CD4-positive, alpha-beta T cell treated with Interferon gamma for 1 hour (primary cell): ENCODE data around the gene THYN1.

ENCODE experiments used
- DNase-seq: peaks from one replicate; pipeline ENCODE4 v3.0.0-alpha.2; 2020

The THYN1 gene

DNA sequence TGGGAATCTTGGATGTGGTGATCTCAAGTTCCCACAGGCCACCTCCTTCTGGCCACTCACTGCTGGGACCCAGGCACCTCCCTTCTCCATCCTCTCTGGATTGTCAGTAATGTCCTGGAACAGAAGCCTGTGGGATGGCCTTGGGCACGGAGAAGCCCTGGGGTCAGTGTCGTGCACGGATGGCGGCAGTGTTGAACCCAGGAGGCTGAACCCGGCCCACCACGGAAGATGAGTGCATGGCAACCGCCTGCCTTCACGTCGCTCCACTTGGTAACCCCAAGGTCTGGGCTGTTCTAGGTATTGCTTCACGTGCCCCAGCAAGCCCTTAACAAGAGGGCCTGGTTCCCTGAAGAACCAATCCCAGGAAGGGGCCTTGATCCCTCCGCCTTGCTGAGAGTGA lies 7.1 kb downstream of the THYN1 start:
- DNase-seq, result no peak

DNA sequence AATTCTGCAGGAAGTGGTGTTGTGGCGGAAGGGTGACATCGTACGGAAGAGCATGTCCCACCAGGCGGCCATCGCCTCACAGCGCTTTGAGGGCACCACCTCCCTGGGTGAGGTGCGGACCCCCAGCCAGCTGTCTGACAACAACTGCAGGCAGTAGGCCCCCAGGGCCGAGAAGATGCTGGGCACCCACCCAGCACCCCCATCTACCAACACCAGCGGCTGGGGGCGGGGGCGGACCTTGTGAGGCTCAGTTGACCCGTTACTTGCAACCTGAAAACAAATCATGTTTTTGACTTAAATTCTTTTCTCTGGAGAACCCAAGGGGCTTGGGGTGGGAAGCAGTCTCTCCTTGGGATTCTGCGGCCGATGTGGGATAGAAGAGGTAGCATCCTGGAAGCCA lies 7.7 kb downstream of the THYN1 start:
- no peak for DNase-seq

DNA sequence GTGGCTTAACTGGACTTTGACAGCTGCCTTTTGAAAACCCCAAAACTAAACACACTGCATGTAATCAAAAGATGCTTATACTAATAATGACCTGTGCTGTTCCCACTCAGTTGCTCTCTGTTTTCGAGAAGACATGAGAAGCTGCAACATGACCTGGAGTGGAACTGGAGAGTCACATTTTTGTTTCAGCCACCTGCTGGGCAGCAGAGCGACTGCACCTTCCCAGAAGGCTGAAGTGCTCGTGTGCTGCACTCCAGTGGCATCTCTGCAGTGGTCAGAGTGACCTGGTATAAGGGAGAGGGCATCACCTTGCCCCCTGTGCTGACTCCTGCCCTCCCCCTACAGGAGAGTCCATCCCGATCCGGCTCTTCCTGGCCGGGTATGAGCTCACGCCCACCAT lies 8.6 kb downstream of the THYN1 start:
- DNase-seq, result peak; percentile 14

DNA sequence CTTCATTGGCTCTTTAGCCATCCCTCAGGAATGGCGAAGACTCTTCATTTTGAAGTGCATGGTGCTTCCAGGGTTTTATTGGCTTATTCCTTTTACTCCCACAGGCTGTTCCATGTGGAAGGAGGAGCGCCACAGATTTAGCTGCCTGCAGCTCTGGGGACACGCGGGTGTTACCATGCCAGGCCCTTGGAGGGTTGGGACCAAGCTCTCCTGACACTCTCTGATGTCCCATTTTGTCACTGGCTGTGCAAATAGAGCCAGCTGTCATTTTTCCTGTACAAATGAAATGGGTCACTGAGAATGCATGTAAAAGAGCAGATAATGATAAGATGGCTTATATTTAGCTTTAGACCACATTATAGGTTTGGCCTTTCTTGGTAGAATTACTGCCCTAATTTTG lies 9.2 kb downstream of the THYN1 start:
- DNase-seq, result no peak

DNA sequence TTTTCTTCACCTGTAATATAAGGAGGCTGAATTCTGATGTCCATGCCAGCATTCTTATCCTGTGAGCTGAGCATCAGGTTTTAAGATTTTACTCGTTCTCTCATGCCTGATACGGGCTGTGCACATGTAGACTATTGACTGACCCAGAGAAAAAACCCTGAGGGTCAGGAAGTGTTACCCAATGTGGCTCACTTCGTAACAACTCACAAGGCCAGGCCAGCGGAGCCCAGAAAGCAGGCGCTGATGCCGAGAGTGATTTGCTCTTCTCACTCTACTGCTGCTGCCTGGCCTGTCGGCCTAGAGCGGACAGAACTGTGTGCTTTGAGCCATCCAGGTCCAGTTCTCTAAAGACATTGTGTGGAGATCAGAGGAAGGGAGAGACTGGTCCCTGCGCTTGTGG lies 10.8 kb downstream of the THYN1 start:
- DNase-seq, result no peak

DNA sequence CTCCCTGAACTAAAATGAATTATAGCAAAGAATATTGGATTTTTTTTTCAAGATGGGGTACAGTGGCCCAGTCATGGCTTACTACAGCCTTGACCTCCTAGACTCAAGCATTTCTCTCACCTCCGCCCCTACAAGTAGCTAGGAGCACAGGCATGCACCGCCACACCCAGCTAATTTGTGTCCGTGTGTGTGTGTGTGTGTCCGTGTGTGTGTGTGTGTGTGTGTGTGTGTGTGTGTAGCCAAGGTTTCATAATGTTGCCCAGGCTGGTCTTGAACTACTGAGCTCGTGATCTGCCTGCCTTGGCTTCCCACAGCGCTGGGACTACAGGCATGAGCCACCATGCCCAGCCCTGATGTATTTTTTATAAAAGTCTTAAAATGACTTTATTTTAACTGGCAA lies 12.6 kb downstream of the THYN1 start:
- no peak for DNase-seq

DNA sequence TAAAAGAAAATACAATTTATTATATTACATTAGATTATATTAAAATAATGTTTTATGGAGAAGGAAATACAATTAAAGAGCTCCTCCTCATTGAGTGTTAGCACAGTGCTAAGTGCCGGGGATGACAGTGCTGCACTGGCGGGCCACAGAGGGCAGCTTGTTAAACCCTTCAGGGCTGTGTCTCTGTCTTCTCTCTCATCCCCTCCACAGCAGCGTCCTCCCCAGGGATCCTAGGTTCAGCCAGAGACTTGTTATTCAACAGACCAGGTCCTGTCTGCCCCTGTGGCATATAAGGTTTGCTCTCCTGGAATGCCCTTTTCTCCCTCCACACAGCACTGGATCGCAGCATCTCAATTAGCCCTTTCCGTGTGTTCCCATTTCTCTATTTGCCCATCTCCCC lies 14.2 kb downstream of the THYN1 start:
- no peak for DNase-seq

DNA sequence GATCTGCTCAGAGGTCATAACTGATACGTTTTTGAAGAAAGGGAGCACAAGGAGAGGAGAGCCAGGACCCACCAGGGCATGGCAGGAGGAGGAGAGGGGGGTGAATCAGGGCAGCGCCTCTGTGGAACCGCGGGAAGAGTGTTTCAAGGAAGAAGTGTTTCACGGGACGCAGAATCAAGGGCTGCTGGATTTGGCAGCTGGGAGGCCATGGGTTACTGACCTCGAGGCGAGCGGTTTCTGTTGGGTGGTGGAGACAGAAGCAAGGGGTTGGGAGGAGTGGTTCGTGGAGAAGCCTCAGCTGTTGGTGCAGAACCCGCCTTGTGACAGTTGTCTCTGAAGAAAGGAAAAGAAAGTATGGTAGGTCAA lies 15.6 kb downstream of the THYN1 start:
- DNase-seq, result no peak

DNA sequence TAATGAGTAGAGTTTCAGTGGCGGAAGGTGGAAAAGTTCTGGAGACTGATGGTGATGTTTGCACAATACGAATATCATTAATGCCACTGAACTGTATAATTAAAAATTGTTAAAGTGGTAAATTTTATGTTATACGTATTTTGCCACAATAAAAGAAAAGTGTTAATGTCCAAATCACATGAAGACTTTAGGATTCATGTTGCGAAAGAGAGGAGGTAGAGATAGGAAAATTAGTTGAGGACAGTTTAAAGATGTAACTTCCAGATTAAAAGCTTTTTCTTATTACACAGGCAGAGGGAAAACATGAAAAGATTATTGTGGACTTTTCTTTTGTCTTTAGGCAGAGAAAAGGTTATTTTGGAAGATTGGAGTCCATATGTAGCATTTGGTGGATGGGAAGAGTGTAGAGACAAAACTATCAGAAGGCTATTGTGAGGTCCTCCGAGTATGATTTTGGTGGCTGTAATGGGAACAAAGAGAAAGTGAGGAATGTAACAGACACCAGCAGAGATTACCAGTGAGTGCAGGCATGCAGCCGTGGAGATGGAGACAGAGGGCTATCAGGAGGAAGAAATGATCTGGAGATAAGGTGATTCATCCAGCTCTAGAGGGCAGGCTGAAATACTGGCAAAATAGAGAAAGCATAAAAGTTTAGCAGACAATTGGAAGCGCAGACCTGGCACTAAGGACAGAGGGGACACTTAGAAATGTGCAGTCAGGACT lies 16.2 kb downstream of the THYN1 start:
- no peak for DNase-seq

DNA sequence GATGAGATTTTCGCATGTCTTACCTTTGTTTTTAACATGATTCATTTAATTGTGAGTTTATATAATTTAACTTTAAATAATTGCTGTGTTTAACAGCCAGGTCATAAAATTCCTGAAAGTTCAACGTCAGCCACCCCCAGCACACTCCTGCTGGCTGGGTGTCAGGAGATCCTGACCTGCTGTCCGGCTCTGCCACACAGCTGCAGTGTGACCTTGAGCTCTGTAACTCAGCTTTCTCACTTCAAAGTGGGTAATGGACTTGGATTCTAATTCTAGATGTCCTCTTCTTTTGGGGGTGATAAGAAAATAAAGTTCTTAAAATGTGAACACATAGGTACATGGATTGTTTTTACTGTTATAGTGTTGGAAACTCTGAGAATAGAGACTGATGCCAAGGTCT lies 17.8 kb downstream of the THYN1 start:
- DNase-seq, result no peak

DNA sequence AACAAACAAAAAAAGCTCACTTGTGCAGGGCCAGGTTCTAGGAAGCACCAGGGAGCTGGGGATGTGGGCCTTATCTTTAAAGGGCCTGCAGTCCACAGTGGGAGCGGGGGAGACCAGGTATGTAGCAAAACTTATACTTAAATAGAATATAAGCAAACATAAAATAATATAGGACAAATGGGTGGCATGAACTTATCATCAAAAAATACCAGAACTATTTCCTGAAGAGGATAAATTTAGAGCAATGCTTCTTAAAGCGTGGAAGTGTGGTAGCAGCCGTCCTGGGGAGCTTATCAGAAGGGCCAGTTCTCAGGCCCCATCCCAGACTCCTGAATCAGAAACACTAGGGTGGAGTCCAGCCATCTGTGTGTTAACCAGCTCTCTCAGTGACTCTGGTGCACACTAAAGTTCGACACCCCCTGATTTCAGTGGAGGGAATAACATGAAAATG lies 19.4 kb downstream of the THYN1 start:
- DNase-seq, result no peak

DNA sequence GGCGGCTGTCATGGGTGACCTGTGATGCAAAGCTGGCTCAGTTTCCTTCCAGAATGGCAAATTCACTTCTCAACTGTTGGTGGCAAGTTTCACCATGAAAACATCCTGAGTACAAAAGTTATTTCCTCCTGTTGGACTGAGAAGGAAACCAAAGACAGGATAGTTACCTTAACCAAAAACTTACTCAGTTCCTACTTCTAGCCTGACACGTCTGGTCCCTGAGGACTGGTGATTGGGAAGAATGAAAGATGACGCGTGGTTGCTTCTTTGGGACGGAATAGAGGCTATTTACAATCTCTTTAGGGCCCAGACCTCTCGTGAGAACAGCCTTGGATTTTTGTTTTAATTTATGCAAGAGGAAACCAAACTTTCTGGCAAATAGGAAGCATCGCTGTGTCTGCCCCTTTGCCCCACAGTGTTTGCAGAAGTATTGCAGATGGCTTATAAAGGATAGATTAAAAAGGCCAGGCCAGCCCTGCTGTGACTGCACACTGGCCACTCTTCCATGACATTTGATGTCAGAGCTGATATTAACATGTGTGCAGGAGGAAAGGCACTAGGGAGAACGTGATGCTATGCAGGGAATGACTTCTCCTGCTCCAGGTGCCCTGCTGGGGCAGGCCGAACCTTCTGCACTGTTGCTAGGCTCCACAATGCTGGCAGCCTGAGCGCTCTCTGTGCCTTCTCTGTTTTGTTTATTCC lies 21.0 kb downstream of the THYN1 start:
- DNase-seq, result no peak

DNA sequence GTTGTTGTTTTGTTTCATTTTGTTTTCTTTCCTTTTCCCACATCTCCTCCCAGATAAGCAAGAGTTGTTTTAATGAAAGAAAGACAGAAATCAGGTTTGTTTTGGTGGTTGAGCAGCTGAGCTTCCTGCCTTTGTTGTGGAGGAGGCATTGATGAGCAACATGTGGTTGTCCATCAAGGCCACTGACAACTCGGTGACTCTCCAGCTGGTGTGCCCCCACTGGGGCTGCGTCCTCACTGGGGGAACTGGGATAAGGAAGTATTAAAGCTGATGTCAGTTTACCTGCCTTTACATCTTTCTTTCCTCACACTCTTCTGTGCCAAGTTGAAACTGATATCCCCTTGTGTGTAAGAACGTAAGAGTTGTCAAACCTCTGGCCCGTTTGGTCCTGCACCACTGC lies 22.8 kb downstream of the THYN1 start:
- DNase-seq, result no peak

DNA sequence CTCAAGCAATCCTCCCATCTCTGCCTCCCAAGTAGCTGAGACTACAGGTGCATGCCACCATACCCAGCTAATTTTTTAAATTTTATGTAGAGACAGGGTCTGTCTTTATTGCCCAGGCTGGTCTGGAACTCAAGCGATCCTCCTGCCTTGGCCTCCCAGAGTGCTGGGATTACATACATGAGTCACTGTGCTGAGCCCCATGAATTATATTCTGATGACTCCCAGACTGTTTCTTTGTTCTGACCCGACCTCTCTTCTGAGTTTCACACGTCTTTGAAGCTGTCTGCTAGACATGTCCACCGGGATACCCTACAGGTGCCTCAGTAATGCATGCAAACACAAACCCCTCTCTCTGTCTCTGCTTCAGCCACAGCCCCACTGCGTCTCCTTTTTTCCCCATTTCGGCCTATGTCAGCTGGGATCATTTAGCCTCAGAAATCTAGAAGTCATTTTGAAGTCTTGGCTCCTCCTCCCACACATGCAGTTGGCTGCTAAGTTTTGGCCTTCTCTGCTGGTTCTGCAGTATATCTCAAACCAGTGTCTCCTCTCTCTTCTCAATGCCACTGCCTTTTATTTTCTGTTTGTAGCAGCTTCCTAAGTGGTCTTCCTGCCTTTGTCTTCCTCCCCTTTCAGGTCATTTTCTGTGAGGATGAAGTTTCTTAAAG lies 23.9 kb downstream of the THYN1 start:
- DNase-seq, result no peak

DNA sequence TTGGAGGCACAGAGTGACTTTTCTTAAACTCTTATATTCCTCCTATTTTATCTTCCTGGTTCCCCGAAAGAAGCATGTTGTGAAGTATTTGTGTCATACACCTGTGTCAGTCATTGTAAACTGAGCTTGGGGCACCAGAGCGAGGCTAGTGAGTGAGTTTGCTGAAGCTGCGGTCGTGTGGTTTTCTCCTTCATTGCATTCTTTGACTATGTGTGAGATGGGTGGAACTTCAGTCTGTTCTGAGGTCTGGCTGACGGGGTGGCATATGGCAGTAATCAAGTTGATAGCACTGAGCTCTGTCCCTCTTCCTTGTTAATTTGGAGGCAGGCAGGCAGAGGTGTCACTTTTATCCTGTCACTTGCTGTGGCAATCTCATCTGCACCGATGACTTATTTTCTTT lies 24.5 kb downstream of the THYN1 start:
- DNase-seq, result peak; percentile 42

DNA sequence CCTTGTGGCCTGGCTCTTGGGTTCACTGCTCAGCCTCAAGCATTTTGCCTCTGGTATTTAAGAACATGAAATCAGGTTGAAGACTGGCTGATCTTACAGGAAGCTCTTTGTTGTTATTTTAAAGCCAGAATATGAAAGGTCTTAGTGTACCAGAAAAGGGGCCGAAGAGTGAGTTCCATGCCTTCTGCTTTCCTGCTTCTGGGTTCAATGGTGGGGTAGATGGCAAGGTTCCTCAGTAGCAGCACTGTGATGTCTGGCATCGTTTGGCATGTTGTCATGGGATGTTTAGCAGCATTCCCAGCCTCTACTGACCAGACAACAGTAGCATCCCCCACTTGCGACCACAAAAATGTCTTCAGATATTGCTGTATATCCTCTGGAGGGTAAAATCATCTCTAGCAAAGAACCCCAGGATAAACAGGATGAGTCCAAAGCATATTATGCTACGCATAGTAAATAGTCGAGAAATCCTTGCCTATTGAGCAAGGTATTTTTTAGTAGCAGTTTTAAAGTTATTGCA lies 26.3 kb downstream of the THYN1 start:
- no peak for DNase-seq

DNA sequence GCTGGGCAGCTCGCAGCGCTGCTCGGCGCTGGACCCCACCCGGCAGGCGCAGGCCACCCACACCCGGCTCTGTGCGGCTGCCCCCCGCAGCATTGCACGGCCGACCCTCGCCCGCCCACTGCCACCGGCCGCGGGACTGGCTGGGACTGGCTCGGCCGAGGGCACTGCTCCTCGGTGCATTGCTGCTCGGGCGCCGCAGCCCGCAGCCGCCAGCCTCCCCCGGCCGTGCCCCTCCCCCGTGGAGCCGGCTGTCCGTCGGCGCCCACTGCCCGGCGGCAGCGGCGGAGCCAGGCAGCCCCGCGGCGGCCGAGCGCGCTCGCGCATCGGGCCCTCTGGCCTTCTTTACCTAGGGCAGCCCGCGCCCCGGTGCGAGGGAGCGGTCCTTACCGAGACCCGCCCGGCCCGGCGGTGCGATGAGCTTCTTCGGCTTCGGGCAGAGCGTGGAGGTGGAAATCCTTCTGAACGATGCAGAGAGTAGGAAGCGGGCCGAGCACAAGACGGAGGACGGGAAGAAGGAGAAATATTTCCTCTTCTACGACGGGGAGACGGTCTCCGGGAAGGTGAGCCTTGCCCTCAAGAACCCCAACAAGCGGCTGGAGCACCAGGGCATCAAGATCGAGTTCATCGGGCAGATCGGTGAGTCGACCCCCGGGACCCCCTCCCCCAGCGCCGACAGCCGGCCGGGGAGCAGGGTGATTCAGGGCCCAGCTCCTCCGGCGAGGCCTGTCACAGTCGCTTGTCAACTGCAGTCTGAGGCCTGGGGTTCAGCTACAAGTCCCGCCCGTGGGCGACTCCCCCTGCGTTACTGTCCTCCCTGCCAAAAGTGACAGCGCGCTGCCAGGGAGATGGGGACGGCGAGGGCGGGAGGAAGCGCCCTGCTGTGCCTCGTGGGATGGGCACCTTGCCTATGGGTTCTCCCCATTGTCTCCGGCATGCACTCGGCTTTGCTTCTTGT lies 28.2 kb downstream of the THYN1 start:
- DNase-seq, result peak; percentile 28

DNA sequence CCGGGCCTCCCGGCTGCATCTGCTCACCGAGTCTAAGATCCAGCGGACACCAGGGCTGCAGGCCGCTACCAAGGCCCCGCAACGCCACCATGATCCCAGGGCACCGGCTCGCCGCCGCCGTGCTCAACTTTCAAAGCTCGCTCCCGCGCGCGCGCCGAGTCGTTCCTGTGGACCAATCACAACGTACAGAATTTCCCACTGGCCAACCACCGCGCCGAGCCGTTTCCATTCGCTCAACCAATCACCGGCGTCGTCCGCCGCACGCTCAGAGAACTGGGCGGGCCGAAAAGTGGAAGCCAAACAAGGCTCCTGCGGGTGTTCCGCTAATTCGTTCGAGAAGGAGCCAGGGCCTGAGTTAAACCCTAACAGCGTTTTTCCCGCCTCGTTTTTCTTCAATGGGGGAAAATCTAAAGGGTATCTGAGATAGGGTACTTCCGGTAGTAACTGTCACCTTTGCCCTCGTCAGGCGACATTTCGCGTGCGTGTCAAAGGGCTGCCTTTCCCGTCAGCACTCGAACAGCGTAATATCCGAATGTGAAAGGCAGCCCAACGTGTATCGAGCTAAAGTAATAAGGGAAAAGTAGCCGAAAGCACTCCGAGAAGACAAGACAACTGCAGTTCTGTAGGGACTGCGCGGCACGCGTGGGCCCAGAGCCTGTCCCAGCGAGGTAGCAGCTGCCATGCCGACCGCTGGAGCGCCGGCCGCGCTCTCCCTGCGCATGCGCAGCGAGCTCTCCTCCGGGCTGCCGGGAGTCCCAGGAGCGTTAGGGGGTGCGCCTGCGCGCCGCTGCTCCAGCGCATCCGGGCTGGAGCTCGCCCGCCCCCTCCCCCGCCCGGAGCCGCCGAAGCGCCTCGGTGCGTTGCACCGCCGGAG lies 29.1 kb downstream of the THYN1 start, which contains the start of the genes NCAPD3 and VPS26B:
TSS of gene NCAPD3 (minus strand) at position 132 of the 874 bp plus-strand sequence. CDS start at position 91, 41 bp downstream.
TSS of gene VPS26B (plus strand) at position 836 of the 874 bp plus-strand sequence. CDS start 452 bp downstream, outside the sequence.
- peak; percentile 96 for DNase-seq

DNA sequence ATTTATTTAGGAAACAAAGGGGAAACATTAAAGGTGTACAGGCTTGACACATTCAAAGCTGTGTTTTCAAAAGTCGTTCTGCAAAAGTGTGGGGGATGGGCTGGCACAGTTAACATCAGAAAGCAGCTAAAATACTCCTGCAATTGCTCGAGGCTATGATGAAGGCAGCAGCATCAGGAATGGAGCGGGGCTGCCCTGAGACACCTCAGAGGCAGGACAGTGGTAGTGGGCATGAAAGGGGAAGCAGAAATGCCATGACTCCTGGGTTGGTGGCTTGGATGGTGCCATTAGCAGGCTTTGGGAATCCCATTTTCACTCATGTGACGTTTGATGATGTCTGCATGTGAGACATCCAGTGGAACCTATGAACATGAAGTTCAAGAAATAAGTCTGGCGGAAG lies 30.0 kb downstream of the THYN1 start:
- no peak for DNase-seq

DNA sequence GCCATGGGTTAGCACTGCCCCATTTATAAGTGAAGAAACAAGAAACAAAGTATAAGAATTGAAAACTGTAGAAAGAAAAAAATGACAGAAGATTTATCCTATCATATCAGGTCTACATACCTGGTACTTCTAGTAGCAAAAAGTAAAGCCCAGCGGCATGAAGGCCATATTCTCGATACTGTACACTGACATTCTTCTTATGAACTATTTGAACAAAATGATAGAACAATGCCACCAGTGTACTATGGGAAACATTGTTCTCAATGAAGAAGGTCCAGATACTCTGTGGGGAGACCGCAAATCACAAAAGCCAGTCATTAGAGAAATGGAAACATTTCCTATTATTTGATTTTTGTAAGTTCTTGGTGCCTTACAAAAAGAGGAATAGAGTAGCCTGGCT lies 36.3 kb downstream of the THYN1 start:
- DNase-seq, result no peak

DNA sequence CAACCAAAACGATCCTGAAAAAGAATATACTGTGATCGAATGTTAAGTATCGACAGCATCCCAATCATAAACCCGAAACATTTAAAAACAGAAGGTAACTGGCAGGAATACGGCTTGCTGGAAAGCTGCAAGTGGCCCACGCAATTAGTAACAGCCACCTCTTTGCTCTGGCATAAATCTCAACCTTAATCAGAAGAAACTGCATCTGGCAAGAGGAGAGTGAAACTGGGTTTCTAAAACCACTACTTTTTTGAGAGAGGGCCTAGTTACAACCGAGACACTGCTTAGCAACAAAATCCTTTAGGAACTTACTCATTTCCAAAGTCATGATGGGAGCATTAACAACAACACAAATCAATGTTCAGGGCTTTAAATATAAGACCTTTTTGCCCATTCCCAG lies 37.3 kb downstream of the THYN1 start:
- no peak for DNase-seq
